GM12878 (cell line): ENCODE data around the gene SOCS1. TPM values are rescaled to one million over a fixed set of nuclear protein-coding genes. Genes with fewer than 3 reads are reported as not detected.
A peak's percentile ranks its signal among the peaks of the same experiment; 100 is the strongest.

Experiments used
- CBX5 ChIP-seq: sonication (generic); IDR thresholded peaks from 2 replicates; pipeline ENCODE4 v1.6.1; 2016; ENCODE audit warnings: low read depth, moderate library complexity, mild to moderate bottlenecking, inconsistent platforms
- CREM ChIP-seq: IDR thresholded peaks from 2 replicates; pipeline ENCODE4 v1.6.1; 2014; ENCODE audit warnings: antibody characterized with exemption, low read depth
- CTCF ChIP-seq, 3 experiments: IDR thresholded peaks in 2 of 3; conservative IDR thresholded peaks in 1 of 3; 2 replicates each; pipeline ENCODE4 v1.5.1; 2011; ENCODE audit warnings: low read depth in 3 of 3, low read length in 3 of 3, mild to moderate bottlenecking in 3 of 3, control low read depth in 2 of 3, moderate library complexity in 2 of 3, inconsistent platforms in 1 of 3, mixed read lengths in 1 of 3; ENCODE audit not compliant: control insufficient read depth in 2 of 3, insufficient read depth in 1 of 3; ENCODE audit errors: extremely low read depth in 1 of 3
- CUX1 ChIP-seq: IDR thresholded peaks from 2 replicates; pipeline ENCODE4 v1.6.1; 2012; ENCODE audit warnings: improper control_type of control experiment, low read depth, low read length; ENCODE audit not compliant: insufficient replicate concordance
- DPF2 ChIP-seq: fragments of 450-650 bp; IDR thresholded peaks from 2 replicates; pipeline ENCODE4 v1.6.1; 2017; ENCODE audit warnings: mild to moderate bottlenecking
- EED ChIP-seq: sonication (generic); IDR thresholded peaks from 2 replicates; pipeline ENCODE4 v1.6.1; 2016; ENCODE audit warnings: antibody characterized with exemption, low read depth
- HDAC2 ChIP-seq: fragments of 200-600 bp; sonication (generic); IDR thresholded peaks from 2 replicates; pipeline ENCODE4 v1.6.1; 2017
- IKZF1 ChIP-seq: fragments of 450-650 bp; conservative IDR thresholded peaks from 2 replicates; pipeline ENCODE4 v1.6.1; 2017; ENCODE audit warnings: antibody characterized with exemption, mild to moderate bottlenecking
- TCF3 ChIP-seq: IDR thresholded peaks from 2 replicates; pipeline ENCODE4 v1.6.1; 2012; ENCODE audit warnings: low read depth, mild to moderate bottlenecking, low read length, borderline replicate concordance; ENCODE audit not compliant: insufficient read depth
- ZNF622 ChIP-seq: fragments of 450-650 bp; IDR thresholded peaks from 2 replicates; pipeline ENCODE4 v1.6.1; 2017; ENCODE audit warnings: mild to moderate bottlenecking, inconsistent platforms
- polyA plus RNA-seq, 11 experiments: library from polyadenylated mRNA; depleted of rRNA in 4 of 11; unstranded in 6 of 11; stranded (reverse) in 5 of 11; fragments of >200 nt; fragmentation: Nextera tagmentation in 4 of 11; fragmentation: Illumina TruSeq in 1 of 11; extraction: Ambion mirVana in 4 of 11; extraction: Trizol in 1 of 11; gene quantifications; 1 replicate in 1 of 11; 2 replicates in 10 of 11; pipeline versions ENCODE4 v1.2.1 to v1.2.3, GENCODE V29; 2011 to 2016; ENCODE audit warnings: inconsistent platforms in 2 of 11, missing spikeins in 2 of 11, low read depth in 1 of 11
- total RNA-seq, 4 experiments: library from RNA; depleted of rRNA in 3 of 4; stranded (reverse); fragments of >200 nt in 3 of 4; fragmentation: Illumina TruSeq in 1 of 4; extraction: Trizol in 1 of 4; gene quantifications; 2 replicates each; pipeline versions ENCODE4 v1.2.1 to v1.2.3, GENCODE V29; 2013 to 2021
- TF ChIP-seq, protein P1 (sequence below): IDR thresholded peaks from 2 replicates; pipeline ENCODE4 v1.6.1; 2011; ENCODE audit warnings: mild to moderate bottlenecking, low read depth, low read length, moderate library complexity; ENCODE audit not compliant: insufficient replicate concordance
- TF ChIP-seq, protein P2 (sequence below): fragments of 450-650 bp; IDR thresholded peaks from 2 replicates; pipeline ENCODE4 v1.6.1; 2017; ENCODE audit warnings: mild to moderate bottlenecking, moderate library complexity
- TF ChIP-seq, protein P3 (sequence below): fragments of 450-650 bp; IDR thresholded peaks from 2 replicates; pipeline ENCODE4 v1.6.1; 2017; ENCODE audit warnings: low read depth, mild to moderate bottlenecking, moderate library complexity

SOCS1 gene
- total and polyA plus RNA-seq, 10 of the 15 experiments (the other 5 are each of a cell fraction or from before 2014, with no cell fraction given), result 0.42 to 39.8 (median 11.2) TPM

DNA sequence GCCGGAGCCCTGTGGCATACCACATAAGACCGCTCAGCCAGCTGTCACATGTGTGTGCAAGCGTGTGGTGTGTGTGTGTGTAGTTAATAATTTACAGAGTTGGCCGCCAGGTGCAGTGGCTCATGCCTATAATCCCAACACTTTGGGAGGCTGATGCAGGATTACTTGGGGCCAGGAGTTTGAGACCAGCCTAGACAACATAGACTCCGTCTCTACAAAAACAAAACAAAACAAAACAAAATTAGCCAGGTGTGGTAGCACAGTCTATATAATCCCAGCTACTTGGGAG lies 20.4 kb downstream of the SOCS1 start (continued):
- TF ChIP-seq EED (no peak), DPF2 (peak; percentile 60), CBX5 (no peak), HDAC2 (no peak), CREM (no peak), CUX1 (no peak), IKZF1 (peak; percentile 80; the same call in 1 of the 2 replicates), CTCF (IDR thresholded peaks at IDR 0.05 in 2 of 3, conservative IDR thresholded peaks at IDR 0.05 in 1 of 3; ENCODE audit: control insufficient read depth in 2 of 3, extremely low read depth in 1 of 3, insufficient read depth in 1 of 3, low read depth in 3 of 3, low read length in 3 of 3) (no peak), TCF3 (no peak), ZNF622 (no peak)
- TF ChIP-seq, protein P1, sequence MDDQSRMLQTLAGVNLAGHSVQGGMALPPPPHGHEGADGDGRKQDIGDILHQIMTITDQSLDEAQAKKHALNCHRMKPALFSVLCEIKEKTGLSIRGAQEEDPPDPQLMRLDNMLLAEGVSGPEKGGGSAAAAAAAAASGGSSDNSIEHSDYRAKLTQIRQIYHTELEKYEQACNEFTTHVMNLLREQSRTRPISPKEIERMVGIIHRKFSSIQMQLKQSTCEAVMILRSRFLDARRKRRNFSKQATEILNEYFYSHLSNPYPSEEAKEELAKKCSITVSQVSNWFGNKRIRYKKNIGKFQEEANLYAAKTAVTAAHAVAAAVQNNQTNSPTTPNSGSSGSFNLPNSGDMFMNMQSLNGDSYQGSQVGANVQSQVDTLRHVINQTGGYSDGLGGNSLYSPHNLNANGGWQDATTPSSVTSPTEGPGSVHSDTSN, result no peak
- TF ChIP-seq, protein P2, sequence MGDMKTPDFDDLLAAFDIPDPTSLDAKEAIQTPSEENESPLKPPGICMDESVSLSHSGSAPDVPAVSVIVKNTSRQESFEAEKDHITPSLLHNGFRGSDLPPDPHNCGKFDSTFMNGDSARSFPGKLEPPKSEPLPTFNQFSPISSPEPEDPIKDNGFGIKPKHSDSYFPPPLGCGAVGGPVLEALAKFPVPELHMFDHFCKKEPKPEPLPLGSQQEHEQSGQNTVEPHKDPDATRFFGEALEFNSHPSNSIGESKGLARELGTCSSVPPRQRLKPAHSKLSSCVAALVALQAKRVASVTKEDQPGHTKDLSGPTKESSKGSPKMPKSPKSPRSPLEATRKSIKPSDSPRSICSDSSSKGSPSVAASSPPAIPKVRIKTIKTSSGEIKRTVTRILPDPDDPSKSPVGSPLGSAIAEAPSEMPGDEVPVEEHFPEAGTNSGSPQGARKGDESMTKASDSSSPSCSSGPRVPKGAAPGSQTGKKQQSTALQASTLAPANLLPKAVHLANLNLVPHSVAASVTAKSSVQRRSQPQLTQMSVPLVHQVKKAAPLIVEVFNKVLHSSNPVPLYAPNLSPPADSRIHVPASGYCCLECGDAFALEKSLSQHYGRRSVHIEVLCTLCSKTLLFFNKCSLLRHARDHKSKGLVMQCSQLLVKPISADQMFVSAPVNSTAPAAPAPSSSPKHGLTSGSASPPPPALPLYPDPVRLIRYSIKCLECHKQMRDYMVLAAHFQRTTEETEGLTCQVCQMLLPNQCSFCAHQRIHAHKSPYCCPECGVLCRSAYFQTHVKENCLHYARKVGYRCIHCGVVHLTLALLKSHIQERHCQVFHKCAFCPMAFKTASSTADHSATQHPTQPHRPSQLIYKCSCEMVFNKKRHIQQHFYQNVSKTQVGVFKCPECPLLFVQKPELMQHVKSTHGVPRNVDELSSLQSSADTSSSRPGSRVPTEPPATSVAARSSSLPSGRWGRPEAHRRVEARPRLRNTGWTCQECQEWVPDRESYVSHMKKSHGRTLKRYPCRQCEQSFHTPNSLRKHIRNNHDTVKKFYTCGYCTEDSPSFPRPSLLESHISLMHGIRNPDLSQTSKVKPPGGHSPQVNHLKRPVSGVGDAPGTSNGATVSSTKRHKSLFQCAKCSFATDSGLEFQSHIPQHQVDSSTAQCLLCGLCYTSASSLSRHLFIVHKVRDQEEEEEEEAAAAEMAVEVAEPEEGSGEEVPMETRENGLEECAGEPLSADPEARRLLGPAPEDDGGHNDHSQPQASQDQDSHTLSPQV, result no peak
- TF ChIP-seq, protein P3, sequence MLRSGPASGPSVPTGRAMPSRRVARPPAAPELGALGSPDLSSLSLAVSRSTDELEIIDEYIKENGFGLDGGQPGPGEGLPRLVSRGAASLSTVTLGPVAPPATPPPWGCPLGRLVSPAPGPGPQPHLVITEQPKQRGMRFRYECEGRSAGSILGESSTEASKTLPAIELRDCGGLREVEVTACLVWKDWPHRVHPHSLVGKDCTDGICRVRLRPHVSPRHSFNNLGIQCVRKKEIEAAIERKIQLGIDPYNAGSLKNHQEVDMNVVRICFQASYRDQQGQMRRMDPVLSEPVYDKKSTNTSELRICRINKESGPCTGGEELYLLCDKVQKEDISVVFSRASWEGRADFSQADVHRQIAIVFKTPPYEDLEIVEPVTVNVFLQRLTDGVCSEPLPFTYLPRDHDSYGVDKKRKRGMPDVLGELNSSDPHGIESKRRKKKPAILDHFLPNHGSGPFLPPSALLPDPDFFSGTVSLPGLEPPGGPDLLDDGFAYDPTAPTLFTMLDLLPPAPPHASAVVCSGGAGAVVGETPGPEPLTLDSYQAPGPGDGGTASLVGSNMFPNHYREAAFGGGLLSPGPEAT, result peak; percentile 44; the same call in 1 of the 2 replicates
